GM12878 (cell line): ENCODE measurements around the gene BIK. TPM values are rescaled to one million over a fixed set of nuclear protein-coding genes. Genes with fewer than 3 reads are reported as not detected.

Experiments
- ATAC-seq: fragments of 200-7000 bp; cut with Tn5 transposase; 3 replicates; pipeline ENCODE4 v1.9.1; 2020; ENCODE audit warnings: mild to moderate bottlenecking, moderate library complexity
- BruUV-seq: library from RNA; stranded (reverse); fragments of 400-500 nt; replicated peaks from 2 replicates; lab custom pipeline; 2021; lab: Mats Ljungman, UMichigan
- CTCF ChIA-PET: fragments of 300-600 bp; sonication (Branson Sonifier 250); formaldehyde crosslinking; extraction: SDS; loops from one replicate; lab custom pipeline; 2021; ENCODE audit warnings: inconsistent platforms; lab: Yijun Ruan, JAX
- POLR2A ChIA-PET: fragments of 350-600 bp; formaldehyde crosslinking; extraction: SDS; loops from one replicate; lab custom pipeline; 2021; ENCODE audit warnings: inconsistent platforms; lab: Charles Lee
- RAD21 ChIA-PET: fragments of 300-600 bp; sonication (Branson Sonifier 250); formaldehyde crosslinking; loops from one replicate; lab custom pipeline; 2023; ENCODE audit warnings: antibody characterized with exemption; ENCODE audit not compliant: unreplicated experiment; lab: Charles Lee
- SMC1A ChIA-PET: fragments of 300-600 bp; sonication (Branson Sonifier 250); formaldehyde crosslinking; loops from one replicate; lab custom pipeline; 2023; ENCODE audit not compliant: unreplicated experiment, uncharacterized antibody; lab: Charles Lee
- DNase-seq: peaks from one replicate; pipeline ENCODE4 v3.0.0-alpha.2; 2011; ENCODE audit warnings: low read depth, low spot score
- FAIRE-seq: peaks from 3 replicates; lab custom pipeline; 2011; peaks lifted over from hg19 to GRCh38; lab: Jason Lieb, UNC
- H2AFZ ChIP-seq: 2 replicates; pipeline ENCODE4 v1.6.0; 2011; ENCODE audit warnings: low read depth, low read length, control low read depth; ENCODE audit not compliant: control insufficient read depth
- H3K27ac ChIP-seq: 2 replicates; pipeline ENCODE4 v1.5.1; 2011; ENCODE audit warnings: control low read depth; ENCODE audit not compliant: control insufficient read depth, insufficient read depth
- H3K27me3 ChIP-seq, 2 experiments: replicated peaks in 1 of 2; 2 replicates each; pipeline versions ENCODE4 v1.6.0 to v1.6.1; 2011; ENCODE audit warnings: low read length in 1 of 2; ENCODE audit not compliant: control insufficient read depth in 2 of 2, insufficient read depth in 2 of 2
- H3K36me3 ChIP-seq, 2 experiments: 2 replicates each; pipeline ENCODE4 v1.5.1; 2011; ENCODE audit warnings: low read length in 1 of 2; ENCODE audit not compliant: control insufficient read depth in 2 of 2, insufficient read depth in 2 of 2
- H3K4me1 ChIP-seq: 2 replicates; pipeline ENCODE4 v1.6.1; 2011; ENCODE audit warnings: mild to moderate bottlenecking, low read length, moderate library complexity, mixed read lengths; ENCODE audit not compliant: control insufficient read depth, insufficient read depth
- H3K4me2 ChIP-seq: 2 replicates; pipeline ENCODE4 v1.6.0; 2011; ENCODE audit warnings: control low read depth; ENCODE audit not compliant: control insufficient read depth, insufficient read depth
- H3K4me3 ChIP-seq: fragments of 200-600 bp; sonication (generic); 2 replicates; pipeline ENCODE4 v1.5.1; 2016
- H3K79me2 ChIP-seq: 2 replicates; pipeline ENCODE4 v1.6.0; 2011; ENCODE audit warnings: low read length; ENCODE audit not compliant: control insufficient read depth, insufficient read depth
- H3K9ac ChIP-seq: 2 replicates; pipeline ENCODE4 v1.8.0; 2011; ENCODE audit warnings: low read length, control low read depth, mixed read lengths; ENCODE audit not compliant: control insufficient read depth, insufficient read depth
- H3K9me3 ChIP-seq: replicated peaks from 3 replicates; pipeline ENCODE4 v1.5.1; 2011; ENCODE audit warnings: mild to moderate bottlenecking, low read length; ENCODE audit not compliant: control insufficient read depth, insufficient read depth
- H4K20me1 ChIP-seq: 2 replicates; pipeline ENCODE4 v1.6.0; 2011; ENCODE audit not compliant: control insufficient read depth, insufficient read depth
- BACH1 ChIP-seq: fragments of 450-650 bp; IDR thresholded peaks from 2 replicates; pipeline ENCODE4 v1.6.1; 2017; ENCODE audit warnings: mild to moderate bottlenecking, borderline replicate concordance
- CBX5 ChIP-seq: sonication (generic); IDR thresholded peaks from 2 replicates; pipeline ENCODE4 v1.6.1; 2016; ENCODE audit warnings: low read depth, moderate library complexity, mild to moderate bottlenecking, inconsistent platforms
- CUX1 ChIP-seq: IDR thresholded peaks from 2 replicates; pipeline ENCODE4 v1.6.1; 2012; ENCODE audit warnings: improper control_type of control experiment, low read depth, low read length; ENCODE audit not compliant: insufficient replicate concordance
- EGR1 ChIP-seq, 2 experiments: IDR thresholded peaks; 1 replicate in 1 of 2; 2 replicates in 1 of 2; pipeline ENCODE4 v1.6.1; 2011 to 2012; ENCODE audit warnings: low read depth in 2 of 2, low read length in 2 of 2, borderline replicate concordance in 1 of 2, mild to moderate bottlenecking in 1 of 2, moderate library complexity in 1 of 2
- FOS ChIP-seq: IDR thresholded peaks from 3 replicates; pipeline ENCODE4 v1.6.1; 2011; ENCODE audit warnings: borderline replicate concordance; ENCODE audit not compliant: insufficient read length; ENCODE audit errors: extremely low read depth
- HDGF ChIP-seq: fragments of 450-650 bp; IDR thresholded peaks from 2 replicates; pipeline ENCODE4 v1.6.1; 2016; ENCODE audit warnings: antibody characterized with exemption
- IKZF1 ChIP-seq: fragments of 450-650 bp; conservative IDR thresholded peaks from 2 replicates; pipeline ENCODE4 v1.6.1; 2017; ENCODE audit warnings: antibody characterized with exemption, mild to moderate bottlenecking
- MAX ChIP-seq: IDR thresholded peaks from 2 replicates; pipeline ENCODE4 v1.6.1; 2012; ENCODE audit warnings: low read depth, low read length, improper control_type of control experiment
- MEF2A ChIP-seq: IDR thresholded peaks from 2 replicates; pipeline ENCODE4 v1.6.1; 2011; ENCODE audit warnings: low read depth, mild to moderate bottlenecking, low read length, moderate library complexity; ENCODE audit not compliant: insufficient read depth
- POLR2AphosphoS2 ChIP-seq: IDR thresholded peaks from 2 replicates; pipeline ENCODE4 v1.6.1; 2011; ENCODE audit warnings: low read depth, mild to moderate bottlenecking, low read length, improper control_type of control experiment, moderate library complexity
- SIN3A ChIP-seq: IDR thresholded peaks from 2 replicates; pipeline ENCODE4 v1.6.1; 2012; ENCODE audit warnings: low read depth, low read length, improper control_type of control experiment
- SIX5 ChIP-seq: IDR thresholded peaks from 2 replicates; pipeline ENCODE4 v1.6.1; 2011; ENCODE audit warnings: mild to moderate bottlenecking, low read depth, low read length, moderate library complexity; ENCODE audit not compliant: severe bottlenecking
- STAT3 ChIP-seq: IDR thresholded peaks from 2 replicates; pipeline ENCODE4 v1.6.1; 2011; ENCODE audit warnings: low read depth, low read length, improper control_type of control experiment
- SUPT20H ChIP-seq: IDR thresholded peaks from 2 replicates; pipeline ENCODE4 v1.6.1; 2011; ENCODE audit warnings: low read depth, mild to moderate bottlenecking, low read length, moderate library complexity, borderline replicate concordance; ENCODE audit not compliant: control insufficient read depth
- USF2 ChIP-seq: IDR thresholded peaks from 2 replicates; pipeline ENCODE4 v1.6.1; 2011; ENCODE audit warnings: low read depth, low read length, improper control_type of control experiment, borderline replicate concordance
- YY1 ChIP-seq: IDR thresholded peaks from 2 replicates; pipeline ENCODE4 v1.6.1; 2011; ENCODE audit warnings: low read depth, mild to moderate bottlenecking, low read length
- WGBS: methylation state at CpG from one replicate; pipeline ENCODE4 v1.1.6; 2016; ENCODE audit warnings: low lambda C conversion rate; ENCODE audit not compliant: insufficient replicate concordance, insufficient coverage; ENCODE audit errors: missing lambda C conversion rate; 5-methylcytosine and 5-hydroxymethylcytosine counted together
- in situ Hi-C: fragments of 300-500 bp; cut with MboI; formaldehyde crosslinking; loops from 9 replicates; pipeline ENCODE4 v1.14.3; 2018; ENCODE audit warnings: mixed read lengths
- intact Hi-C: fragments of 100-400 bp; cut with micrococcal nuclease; formaldehyde crosslinking; loops from one replicate; pipeline ENCODE4 v1.14.2; 2022; ENCODE audit not compliant: unreplicated experiment
- polyA plus RNA-seq, 11 experiments: library from polyadenylated mRNA; depleted of rRNA in 4 of 11; unstranded in 6 of 11; stranded (reverse) in 5 of 11; fragments of >200 nt; fragmentation: Nextera tagmentation in 4 of 11; fragmentation: Illumina TruSeq in 1 of 11; extraction: Ambion mirVana in 4 of 11; extraction: Trizol in 1 of 11; gene quantifications; 1 replicate in 1 of 11; 2 replicates in 10 of 11; pipeline versions ENCODE4 v1.2.1 to v1.2.3, GENCODE V29; 2011 to 2016; ENCODE audit warnings: inconsistent platforms in 2 of 11, missing spikeins in 2 of 11, low read depth in 1 of 11
- total RNA-seq, 4 experiments: library from RNA; depleted of rRNA in 3 of 4; stranded (reverse); fragments of >200 nt in 3 of 4; fragmentation: Illumina TruSeq in 1 of 4; extraction: Trizol in 1 of 4; gene quantifications; 2 replicates each; pipeline versions ENCODE4 v1.2.1 to v1.2.3, GENCODE V29; 2013 to 2021

Gene BIK
- total and polyA plus RNA-seq, 10 of the 15 experiments (the other 5 are each of a cell fraction or from before 2014, with no cell fraction given): 0.33 to 9.8 (median 3.9) TPM

GRCh38 chr22:43170131-43170480 is 59.6 kb downstream of the BIK start (continued):
- TF ChIP-seq CUX1 (no peak), IKZF1 (no peak), EGR1 (IDR thresholded peaks at IDR 0.05; ENCODE audit: borderline replicate concordance in 1 of 2, low read depth in 2 of 2, low read length in 2 of 2) (no peak), USF2 (no peak)

GRCh38 chr22:43171019-43171491 is 60.5 kb downstream of the BIK start:
- BruUV-seq: no TSS peak
- no peak for ATAC-seq
- TF ChIP-seq SIN3A: no peak
- TF ChIP-seq USF2: no peak
- no peak for TF ChIP-seq CBX5
- TF ChIP-seq SIX5: no peak
- TF ChIP-seq FOS: no peak
- TF ChIP-seq MAX: no peak
- no peak for TF ChIP-seq POLR2AphosphoS2
- TF ChIP-seq MEF2A: no peak
- no peak for TF ChIP-seq HDGF
- no peak for TF ChIP-seq SUPT20H
- TF ChIP-seq BACH1: no peak
- no peak for TF ChIP-seq YY1
- TF ChIP-seq STAT3: no peak

More at GRCh38 chr22:43171019-43171491, 60.5 kb downstream of the BIK start:
- Histone ChIP-seq H3K9ac (no peak overlapping the region), H3K4me3 (no peak overlapping the region), H3K36me3 (peaks cover 2 to 12% of the 10 kb centered on the region in 2 experiments; a peak in 3 of 4 replicates), H3K9me3 (no peaks in the 10 kb centered on the region), H3K27ac (no peak overlapping the region), H3K27me3 (no peaks in the 10 kb centered on the region), H4K20me1 (no peaks in the 10 kb centered on the region), H3K4me1 (no peaks in the 10 kb centered on the region), H3K79me2 (no peaks in the 10 kb centered on the region), H2AFZ (no peak overlapping the region), H3K4me2 (no peak overlapping the region)
- ChIA-PET CTCF (no interaction called here), RAD21 (no interaction called here), SMC1A (no interaction called here), POLR2A (no interaction called here)
- intact Hi-C loops (no loop called here), in situ Hi-C loops (no loop called here)
- no peak for FAIRE-seq
- no peak for DNase-seq
- WGBS: 78% methylated on average over 14 of the region's 14 CpGs
